SU-DHL-6 (cell line): ENCODE data around the gene C22orf15.

Experiments used
- CTCF ChIP-seq: fragments of 200-600 bp; sonication (generic); IDR thresholded peaks from one replicate; pipeline ENCODE4 v1.5.1; 2017; ENCODE audit warnings: antibody characterized with exemption, mild to moderate bottlenecking, low read length, moderate library complexity; ENCODE audit not compliant: insufficient read depth, poor library complexity, severe bottlenecking
- EZH2phosphoT487 ChIP-seq: fragments of 200-600 bp; sonication (generic), shearing (Covaris generic); conservative IDR thresholded peaks from 2 replicates; pipeline ENCODE4 v1.6.1; 2018; ENCODE audit warnings: mild to moderate bottlenecking, antibody characterized with exemption, low read length, moderate library complexity, mixed read lengths

DNA sequence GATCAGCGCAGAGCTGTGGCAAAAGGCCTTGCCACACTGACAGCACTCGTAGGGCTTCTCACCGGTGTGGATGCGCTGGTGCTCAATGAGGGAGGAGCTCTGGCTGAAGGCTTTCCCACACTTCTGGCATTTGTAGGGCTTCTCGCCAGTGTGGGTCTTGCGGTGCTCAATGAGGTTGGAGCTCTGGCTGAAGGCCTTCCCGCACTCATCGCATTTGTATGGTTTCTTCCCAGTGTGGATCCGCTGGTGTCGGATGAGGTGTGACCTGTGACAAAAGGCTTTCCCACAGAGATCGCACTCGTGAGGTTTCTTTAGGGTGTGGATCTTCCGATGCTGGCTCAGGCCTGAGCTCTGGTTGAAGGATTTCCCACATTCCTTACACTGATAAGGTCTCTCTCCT lies 18.8 kb upstream of the C22orf15 start:
- TF ChIP-seq CTCF (no peak), EZH2phosphoT487 (no peak)
